PC-3 (cell line): Measurements from ENCODE around the gene TEX29.

Experiments used
- EZH2 ChIP-seq: fragments of 300-600 bp; sonication (generic); IDR thresholded peaks from one replicate; pipeline ENCODE4 v1.6.1; 2017; ENCODE audit warnings: antibody characterized with exemption, mild to moderate bottlenecking, low read length; ENCODE audit not compliant: unreplicated experiment
- TF ChIP-seq, protein P1 (sequence below): fragments of 300-600 bp; sonication (generic); conservative IDR thresholded peaks from 2 replicates; pipeline ENCODE4 v1.5.1; 2017; ENCODE audit warnings: antibody characterized with exemption, low read depth, mild to moderate bottlenecking, low read length

DNA sequence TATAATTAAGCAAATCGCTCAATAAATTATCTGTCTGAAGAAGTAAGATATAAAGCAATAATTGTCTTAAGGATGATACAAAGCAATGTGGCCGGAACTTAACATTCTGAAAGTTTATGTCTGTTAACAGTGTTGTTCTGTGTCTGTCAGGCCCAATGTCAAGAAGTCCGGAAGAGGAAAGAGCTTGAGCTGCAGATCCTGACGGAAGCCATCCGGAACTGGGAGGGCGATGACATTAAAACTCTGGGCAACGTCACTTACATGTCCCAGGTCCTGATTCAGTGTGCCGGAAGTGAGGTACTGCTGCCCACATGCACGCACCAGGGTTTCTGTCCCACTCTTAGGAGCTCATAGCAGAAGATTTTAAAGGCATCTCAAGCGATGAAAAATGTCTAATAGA, 45.1 kb upstream of the TEX29 start:
- TF ChIP-seq EZH2 = no peak
- TF ChIP-seq, protein P1, sequence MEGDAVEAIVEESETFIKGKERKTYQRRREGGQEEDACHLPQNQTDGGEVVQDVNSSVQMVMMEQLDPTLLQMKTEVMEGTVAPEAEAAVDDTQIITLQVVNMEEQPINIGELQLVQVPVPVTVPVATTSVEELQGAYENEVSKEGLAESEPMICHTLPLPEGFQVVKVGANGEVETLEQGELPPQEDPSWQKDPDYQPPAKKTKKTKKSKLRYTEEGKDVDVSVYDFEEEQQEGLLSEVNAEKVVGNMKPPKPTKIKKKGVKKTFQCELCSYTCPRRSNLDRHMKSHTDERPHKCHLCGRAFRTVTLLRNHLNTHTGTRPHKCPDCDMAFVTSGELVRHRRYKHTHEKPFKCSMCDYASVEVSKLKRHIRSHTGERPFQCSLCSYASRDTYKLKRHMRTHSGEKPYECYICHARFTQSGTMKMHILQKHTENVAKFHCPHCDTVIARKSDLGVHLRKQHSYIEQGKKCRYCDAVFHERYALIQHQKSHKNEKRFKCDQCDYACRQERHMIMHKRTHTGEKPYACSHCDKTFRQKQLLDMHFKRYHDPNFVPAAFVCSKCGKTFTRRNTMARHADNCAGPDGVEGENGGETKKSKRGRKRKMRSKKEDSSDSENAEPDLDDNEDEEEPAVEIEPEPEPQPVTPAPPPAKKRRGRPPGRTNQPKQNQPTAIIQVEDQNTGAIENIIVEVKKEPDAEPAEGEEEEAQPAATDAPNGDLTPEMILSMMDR = no peak
